CD4-positive, alpha-beta T cell (primary cell): ENCODE data around the gene BIRC5. TPM values are rescaled to one million over a fixed set of nuclear protein-coding genes. Genes with fewer than 3 reads are reported as not detected.

Source experiments
- ATAC-seq: fragments of 200-7000 bp; cut with Tn5 transposase; one replicate; pipeline ENCODE4 v1.10.0; 2022; ENCODE audit warnings: mild to moderate bottlenecking; ENCODE audit not compliant: poor library complexity
- CTCF ChIA-PET: fragments of 350-600 bp; sonication (Branson Sonifier 250); formaldehyde crosslinking; loops from one replicate; lab custom pipeline; 2021; ENCODE audit warnings: antibody characterized with exemption, inconsistent platforms; lab: Charles Lee
- POLR2A ChIA-PET: fragments of 350-600 bp; sonication (Branson Sonifier 250); formaldehyde crosslinking; loops from one replicate; lab custom pipeline; 2021; ENCODE audit warnings: antibody characterized with exemption, inconsistent platforms; lab: Charles Lee
- DNase-seq, 14 experiments: peaks; one replicate each; pipeline ENCODE4 v3.0.0-alpha.2; 2013 to 2020; ENCODE audit warnings: mixed read lengths in 2 of 14
- H3K27ac ChIP-seq, 2 donors: one replicate each; pipeline versions ENCODE4 v1.5.1 to v1.7.0; 2013; ENCODE audit warnings: low read length in 2 of 2, low read depth in 1 of 2, mild to moderate bottlenecking in 1 of 2
- H3K27me3 ChIP-seq, 2 experiments: 1 replicate in 1 of 2; 2 replicates in 1 of 2; pipeline versions ENCODE4 v1.6.1 to v1.7.0; 2013; ENCODE audit warnings: low read length in 2 of 2, control low read depth in 1 of 2, mild to moderate bottlenecking in 1 of 2, moderate library complexity in 1 of 2; ENCODE audit not compliant: insufficient read depth in 2 of 2, control insufficient read depth in 1 of 2
- H3K36me3 ChIP-seq: one replicate; pipeline ENCODE4 v1.6.1; 2013; ENCODE audit warnings: low read length, control low read depth; ENCODE audit not compliant: insufficient read depth
- H3K4me1 ChIP-seq: one replicate; pipeline ENCODE4 v1.6.1; 2013; ENCODE audit warnings: low read length, control low read depth; ENCODE audit not compliant: insufficient read depth
- H3K4me3 ChIP-seq: one replicate; pipeline ENCODE4 v1.5.1; 2013; ENCODE audit warnings: mild to moderate bottlenecking, low read length, moderate library complexity
- H3K9me3 ChIP-seq, 2 experiments: 1 replicate in 1 of 2; 2 replicates in 1 of 2; pipeline versions ENCODE4 v1.6.1 to v1.7.0; 2013; ENCODE audit warnings: low read length in 2 of 2, mild to moderate bottlenecking in 2 of 2, control low read depth in 1 of 2, moderate library complexity in 1 of 2; ENCODE audit not compliant: control insufficient read depth in 1 of 2, insufficient read depth in 1 of 2
- H3K27ac Mint-ChIP-seq: one replicate; pipeline ENCODE4 v1.8.0; 2020; ENCODE audit warnings: mixed read lengths
- H3K27me3 Mint-ChIP-seq: one replicate; pipeline ENCODE4 v1.8.0; 2021; ENCODE audit warnings: mixed read lengths
- H3K36me3 Mint-ChIP-seq: one replicate; pipeline ENCODE4 v1.8.0; 2021; ENCODE audit warnings: low read depth, mixed read lengths
- H3K4me1 Mint-ChIP-seq: one replicate; pipeline ENCODE4 v1.8.0; 2021; ENCODE audit warnings: low read depth, mixed read lengths
- H3K4me3 Mint-ChIP-seq: one replicate; pipeline ENCODE4 v1.8.0; 2020; ENCODE audit warnings: mild to moderate bottlenecking, mixed read lengths
- H3K9me3 Mint-ChIP-seq: one replicate; pipeline ENCODE4 v1.8.0; 2020; ENCODE audit warnings: mixed read lengths
- intact Hi-C, 2 experiments: fragments of 100-400 bp; cut with DNase I in 1 of 2; cut with micrococcal nuclease in 1 of 2; formaldehyde crosslinking; loops; one replicate each; pipeline versions ENCODE4 v1.15.1 to v1.9.0; 2023 to 2025; cut with DNase I, micrococcal nuclease
- total RNA-seq, 174 experiments: library from RNA in 2 of 174; stranded (reverse) in 2 of 174; gene quantifications; one replicate each; pipeline ENCODE4 v1.2.3 and lab custom pipeline; 2021 to 2026
- TF ChIP-seq, protein P1 (sequence below): fragments of 200-600 bp; IDR thresholded peaks from one replicate; pipeline ENCODE4 v1.8.0; 2022; ENCODE audit warnings: antibody characterized with exemption, mild to moderate bottlenecking

BIRC5 gene
- total RNA-seq, 2 experiments from 2014 or later = 0.39 to 0.41 TPM

GRCh38 chr17:78263736-78264340 lies 49.8 kb downstream of the BIRC5 start:
- intact Hi-C loops = no loop called here
- Mint-ChIP-seq H3K27ac (peak overlapping the region; percentile 98), H3K36me3 (no peaks in the 10 kb centered on the region), H3K27me3 (no peaks in the 10 kb centered on the region), H3K9me3 (no peaks in the 10 kb centered on the region), H3K4me1 (peaks cover 45% of the 10 kb centered on the region), H3K4me3 (no peak overlapping the region)
- no peaks in the 10 kb centered on the region for H3K27me3 ChIP-seq
- H3K27ac ChIP-seq = peak overlapping the region; percentile 47 to 56
- no peak for DNase-seq
- ChIA-PET CTCF (interaction anchor here (1.9 kb wide), 1 partner anchor 12 kb away, joined by 12 read pairs; no protein-coding TSS in a partner anchor), POLR2A (interaction anchor here (0.6 to 2.8 kb wide), 5 partner anchors 9 to 148 kb away, joined by 3 to 20 read pairs (median 8); no protein-coding TSS in a partner anchor)
- H3K9me3 ChIP-seq = no peaks in the 10 kb centered on the region
- TF ChIP-seq, protein P1, sequence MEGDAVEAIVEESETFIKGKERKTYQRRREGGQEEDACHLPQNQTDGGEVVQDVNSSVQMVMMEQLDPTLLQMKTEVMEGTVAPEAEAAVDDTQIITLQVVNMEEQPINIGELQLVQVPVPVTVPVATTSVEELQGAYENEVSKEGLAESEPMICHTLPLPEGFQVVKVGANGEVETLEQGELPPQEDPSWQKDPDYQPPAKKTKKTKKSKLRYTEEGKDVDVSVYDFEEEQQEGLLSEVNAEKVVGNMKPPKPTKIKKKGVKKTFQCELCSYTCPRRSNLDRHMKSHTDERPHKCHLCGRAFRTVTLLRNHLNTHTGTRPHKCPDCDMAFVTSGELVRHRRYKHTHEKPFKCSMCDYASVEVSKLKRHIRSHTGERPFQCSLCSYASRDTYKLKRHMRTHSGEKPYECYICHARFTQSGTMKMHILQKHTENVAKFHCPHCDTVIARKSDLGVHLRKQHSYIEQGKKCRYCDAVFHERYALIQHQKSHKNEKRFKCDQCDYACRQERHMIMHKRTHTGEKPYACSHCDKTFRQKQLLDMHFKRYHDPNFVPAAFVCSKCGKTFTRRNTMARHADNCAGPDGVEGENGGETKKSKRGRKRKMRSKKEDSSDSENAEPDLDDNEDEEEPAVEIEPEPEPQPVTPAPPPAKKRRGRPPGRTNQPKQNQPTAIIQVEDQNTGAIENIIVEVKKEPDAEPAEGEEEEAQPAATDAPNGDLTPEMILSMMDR = no peak
- H3K4me3 ChIP-seq = no peak overlapping the region
- peaks cover 54% of the 10 kb centered on the region for H3K4me1 ChIP-seq
- H3K36me3 ChIP-seq = no peaks in the 10 kb centered on the region
- no peak for ATAC-seq

GRCh38 chr17:78264590-78264989 lies 50.5 kb downstream of the BIRC5 start:
- intact Hi-C loops = no loop called here
- peak overlapping the region; percentile 88 for H3K27ac Mint-ChIP-seq
- Histone ChIP-seq H3K27me3 (no peaks in the 10 kb centered on the region), H3K4me3 (no peak overlapping the region), H3K36me3 (no peaks in the 10 kb centered on the region), H3K9me3 (no peaks in the 10 kb centered on the region), H3K27ac (no peak overlapping the region), H3K4me1 (peaks cover 50% of the 10 kb centered on the region)
- no peak overlapping the region for H3K4me3 Mint-ChIP-seq
- H3K27me3 Mint-ChIP-seq = no peaks in the 10 kb centered on the region
- no peak for ATAC-seq
- H3K4me1 Mint-ChIP-seq = peaks cover 40% of the 10 kb centered on the region
- no peaks in the 10 kb centered on the region for H3K9me3 Mint-ChIP-seq
- ChIA-PET CTCF (interaction anchor here (0.7 kb wide), 1 partner anchor 188 kb away, joined by 3 read pairs; no protein-coding TSS in a partner anchor), POLR2A (interaction anchor here (0.6 kb wide), 1 partner anchor 148 kb away, joined by 3 read pairs; no protein-coding TSS in a partner anchor)
- DNase-seq = no peak
- TF ChIP-seq, protein P1 = no peak
- no peaks in the 10 kb centered on the region for H3K36me3 Mint-ChIP-seq

DNA sequence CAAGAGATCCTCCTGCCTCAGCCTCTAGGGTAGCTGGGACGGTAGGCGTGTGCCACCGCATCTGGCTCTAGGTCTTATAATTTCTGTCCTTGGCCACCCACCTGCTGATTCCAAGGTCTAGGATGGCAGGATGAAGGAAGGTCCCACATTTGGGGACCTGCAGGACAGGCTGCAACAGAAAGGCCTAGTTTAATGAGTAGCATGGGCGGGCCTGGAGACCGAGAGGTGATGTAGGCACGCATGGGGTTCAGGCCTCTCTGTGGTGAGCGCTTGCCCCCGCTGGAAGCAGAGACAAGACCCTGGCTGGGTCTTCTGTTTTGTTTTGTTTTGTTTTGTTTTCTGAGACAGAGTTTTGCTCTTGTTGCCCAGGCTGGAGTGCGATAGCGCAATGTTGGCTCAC lies 51.1 kb downstream of the BIRC5 start:
- Histone ChIP-seq H3K27ac (no peak overlapping the region), H3K36me3 (no peaks in the 10 kb centered on the region), H3K9me3 (no peaks in the 10 kb centered on the region), H3K4me3 (no peak overlapping the region), H3K4me1 (peaks cover 50% of the 10 kb centered on the region), H3K27me3 (no peaks in the 10 kb centered on the region)
- H3K27me3 Mint-ChIP-seq = no peaks in the 10 kb centered on the region
- H3K27ac Mint-ChIP-seq = peak overlapping the region; percentile 88
- POLR2A ChIA-PET = no interaction called here
- DNase-seq (no peak), ATAC-seq (no peak)
- H3K4me1 Mint-ChIP-seq = peaks cover 36% of the 10 kb centered on the region
- intact Hi-C loops = no loop called here
- TF ChIP-seq, protein P1 = no peak
- H3K36me3 Mint-ChIP-seq = no peaks in the 10 kb centered on the region
- CTCF ChIA-PET = interaction anchor here (0.7 kb wide), 1 partner anchor 188 kb away, joined by 3 read pairs; no protein-coding TSS in a partner anchor
- H3K4me3 Mint-ChIP-seq = no peak overlapping the region
- no peaks in the 10 kb centered on the region for H3K9me3 Mint-ChIP-seq
